MCF 10A (cell line): ENCODE data around the gene SIAH1. TPM values are rescaled to one million over a fixed set of nuclear protein-coding genes. Genes with fewer than 3 reads are reported as not detected.

Experiments
- BruUV-seq: library from RNA; stranded (reverse); fragments of 400-500 nt; replicated peaks from 2 replicates; lab custom pipeline; 2021; lab: Mats Ljungman, UMichigan
- CTCF ChIA-PET: fragments of 300-600 bp; sonication (Branson Sonifier 250); formaldehyde crosslinking; extraction: SDS; loops from one replicate; lab custom pipeline; 2021; ENCODE audit warnings: antibody characterized with exemption, inconsistent platforms; lab: Yijun Ruan, JAX
- POLR2A ChIA-PET: fragments of 300-600, 350-650 bp; sonication (Branson Sonifier 250); formaldehyde crosslinking; extraction: SDS; loops from one replicate; lab custom pipeline; 2020; ENCODE audit warnings: antibody characterized with exemption, inconsistent platforms; lab: Yijun Ruan, JAX
- DNase-seq: peaks from one replicate; pipeline ENCODE4 v3.0.0-alpha.2; 2018; ENCODE audit not compliant: unreplicated experiment
- H3K27ac Mint-ChIP-seq: one replicate; pipeline ENCODE4 v1.8.0; 2022; ENCODE audit warnings: mild to moderate bottlenecking, low read depth, mixed read lengths; ENCODE audit not compliant: unreplicated experiment
- H3K27me3 Mint-ChIP-seq: one replicate; pipeline ENCODE4 v1.8.0; 2022; ENCODE audit warnings: mixed read lengths; ENCODE audit not compliant: insufficient read depth, unreplicated experiment
- H3K36me3 Mint-ChIP-seq: one replicate; pipeline ENCODE4 v1.8.0; 2022; ENCODE audit warnings: mild to moderate bottlenecking, moderate library complexity, mixed read lengths; ENCODE audit not compliant: insufficient read depth, unreplicated experiment
- H3K4me1 Mint-ChIP-seq: one replicate; pipeline ENCODE4 v1.8.0; 2022; ENCODE audit warnings: mixed read lengths; ENCODE audit not compliant: insufficient read depth, unreplicated experiment
- H3K4me3 Mint-ChIP-seq: one replicate; pipeline ENCODE4 v1.8.0; 2022; ENCODE audit warnings: mild to moderate bottlenecking, moderate library complexity, mixed read lengths; ENCODE audit not compliant: unreplicated experiment
- H3K9me3 Mint-ChIP-seq: one replicate; pipeline ENCODE4 v1.8.0; 2022; ENCODE audit warnings: mixed read lengths; ENCODE audit not compliant: unreplicated experiment
- intact Hi-C: fragments of 100-400 bp; cut with micrococcal nuclease; formaldehyde crosslinking; loops from 2 replicates; pipeline ENCODE4 v1.14.1; 2022
- total RNA-seq: library from RNA; stranded (reverse); gene quantifications from 2 replicates; pipeline ENCODE4 v1.2.3, GENCODE V29; 2022
- TF ChIP-seq, protein P1 (sequence below): fragments of 200-600 bp; IDR thresholded peaks from one replicate; pipeline ENCODE4 v1.8.0; 2022; ENCODE audit warnings: antibody characterized with exemption, mild to moderate bottlenecking; ENCODE audit not compliant: unreplicated experiment

Gene SIAH1
- total RNA-seq, 1 experiment from 2014 or later: 22.4 TPM

- Mint-ChIP-seq H3K27me3 (no peaks in the 10 kb centered on the region), H3K9me3 (no peaks in the 10 kb centered on the region), H3K4me3 (no peak overlapping the region), H3K27ac (no peak overlapping the region), H3K4me1 (peaks cover 39% of the 10 kb centered on the region), H3K36me3 (peaks cover 4% of the 10 kb centered on the region)
- TF ChIP-seq, protein P1, sequence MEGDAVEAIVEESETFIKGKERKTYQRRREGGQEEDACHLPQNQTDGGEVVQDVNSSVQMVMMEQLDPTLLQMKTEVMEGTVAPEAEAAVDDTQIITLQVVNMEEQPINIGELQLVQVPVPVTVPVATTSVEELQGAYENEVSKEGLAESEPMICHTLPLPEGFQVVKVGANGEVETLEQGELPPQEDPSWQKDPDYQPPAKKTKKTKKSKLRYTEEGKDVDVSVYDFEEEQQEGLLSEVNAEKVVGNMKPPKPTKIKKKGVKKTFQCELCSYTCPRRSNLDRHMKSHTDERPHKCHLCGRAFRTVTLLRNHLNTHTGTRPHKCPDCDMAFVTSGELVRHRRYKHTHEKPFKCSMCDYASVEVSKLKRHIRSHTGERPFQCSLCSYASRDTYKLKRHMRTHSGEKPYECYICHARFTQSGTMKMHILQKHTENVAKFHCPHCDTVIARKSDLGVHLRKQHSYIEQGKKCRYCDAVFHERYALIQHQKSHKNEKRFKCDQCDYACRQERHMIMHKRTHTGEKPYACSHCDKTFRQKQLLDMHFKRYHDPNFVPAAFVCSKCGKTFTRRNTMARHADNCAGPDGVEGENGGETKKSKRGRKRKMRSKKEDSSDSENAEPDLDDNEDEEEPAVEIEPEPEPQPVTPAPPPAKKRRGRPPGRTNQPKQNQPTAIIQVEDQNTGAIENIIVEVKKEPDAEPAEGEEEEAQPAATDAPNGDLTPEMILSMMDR: no peak
- no TSS peak for BruUV-seq
- no peak for DNase-seq
- intact Hi-C loops: no loop called here
- POLR2A ChIA-PET: interaction anchor here (0.7 to 6.2 kb wide), 4 partner anchors 10 to 157 kb away, joined by 4 to 157 read pairs (median 9); partner anchors contain the start of gene SIAH1
- CTCF ChIA-PET: interaction anchor here (0.6 to 3.8 kb wide), 6 partner anchors 10 to 260 kb away, joined by 5 to 23 read pairs (median 10); no protein-coding TSS in a partner anchor
Measured at GRCh38 chr16:48370229-48370628, 15.0 kb downstream of the SIAH1 start.

- Mint-ChIP-seq H3K36me3 (peaks cover 4% of the 10 kb centered on the region), H3K9me3 (no peaks in the 10 kb centered on the region), H3K27ac (no peak overlapping the region), H3K4me1 (peaks cover 44% of the 10 kb centered on the region), H3K27me3 (no peaks in the 10 kb centered on the region), H3K4me3 (no peak overlapping the region)
- ChIA-PET POLR2A (interaction anchor here (0.7 to 6.2 kb wide), 5 partner anchors 11 to 43 kb away, joined by 3 to 157 read pairs (median 6); partner anchors contain the start of gene SIAH1), CTCF (interaction anchor here (0.9 to 3.8 kb wide), 5 partner anchors 13 to 260 kb away, joined by 3 to 23 read pairs (median 10); no protein-coding TSS in a partner anchor)
- no TSS peak for BruUV-seq
- no peak for DNase-seq
- TF ChIP-seq, protein P1: no peak
- intact Hi-C loops: loop anchor here (5.0 kb wide), 3 partner anchors 93 to 253 kb away; no protein-coding TSS in a partner anchor
Measured at GRCh38 chr16:48369765-48370164, 15.4 kb downstream of the SIAH1 start.

- peaks cover 4% of the 10 kb centered on the region for H3K36me3 Mint-ChIP-seq
- CTCF ChIA-PET: interaction anchor here (0.8 to 3.8 kb wide), 4 partner anchors 13 to 256 kb away, joined by 3 to 23 read pairs (median 7); no protein-coding TSS in a partner anchor
- no peak for DNase-seq
- POLR2A ChIA-PET: interaction anchor here (1.1 to 6.2 kb wide), 9 partner anchors 11 to 1395 kb away, joined by 3 to 157 read pairs (median 20); partner anchors contain the start of genes N4BP1 and SIAH1
- H3K27me3 Mint-ChIP-seq: no peaks in the 10 kb centered on the region
- H3K4me3 Mint-ChIP-seq: no peak overlapping the region
- H3K4me1 Mint-ChIP-seq: peaks cover 54% of the 10 kb centered on the region
- BruUV-seq: no TSS peak
- TF ChIP-seq, protein P1: no peak
- intact Hi-C loops: loop anchor here (5.0 kb wide), 3 partner anchors 95 to 255 kb away; no protein-coding TSS in a partner anchor
- H3K27ac Mint-ChIP-seq: peak overlapping the region; percentile 95
- H3K9me3 Mint-ChIP-seq: no peaks in the 10 kb centered on the region
Measured at GRCh38 chr16:48367441-48368049, 17.7 kb downstream of the SIAH1 start.
